H9 (cell line): ENCODE results near the gene SOX8. TPM values are rescaled to one million over a fixed set of nuclear protein-coding genes. Genes with fewer than 3 reads are reported as not detected.

Experiments
- DNase-seq: peaks from one replicate; pipeline ENCODE4 v3.0.0-alpha.2; 2017
- H2AFZ ChIP-seq: one replicate; pipeline ENCODE4 v1.6.1; 2013; ENCODE audit warnings: mild to moderate bottlenecking, low read length, control low read depth, moderate library complexity
- H2AK5ac ChIP-seq: 2 replicates; pipeline ENCODE4 v1.6.1; 2013; ENCODE audit warnings: low read length, control low read depth, mixed read lengths; ENCODE audit not compliant: insufficient read length
- H2BK120ac ChIP-seq: one replicate; pipeline ENCODE4 v1.6.1; 2013; ENCODE audit warnings: low read depth, mild to moderate bottlenecking, low read length, control low read depth, inconsistent platforms; ENCODE audit not compliant: poor library complexity, severe bottlenecking
- H2BK12ac ChIP-seq: 2 replicates; pipeline ENCODE4 v1.6.1; 2013; ENCODE audit warnings: low read length, control low read depth, mixed read lengths, low read depth; ENCODE audit not compliant: insufficient read length
- H2BK15ac ChIP-seq: 2 replicates; pipeline ENCODE4 v1.6.1; 2013; ENCODE audit warnings: low read depth, low read length, control low read depth
- H2BK20ac ChIP-seq: one replicate; pipeline ENCODE4 v1.6.1; 2013; ENCODE audit warnings: low read depth, mild to moderate bottlenecking, low read length, control low read depth, inconsistent platforms; ENCODE audit not compliant: poor library complexity, severe bottlenecking
- H2BK5ac ChIP-seq: 2 replicates; pipeline ENCODE4 v1.6.1; 2013; ENCODE audit warnings: low read length, control low read depth, mixed read lengths; ENCODE audit not compliant: insufficient read length
- H3K14ac ChIP-seq: 2 replicates; pipeline ENCODE4 v1.6.1; 2013; ENCODE audit warnings: low read length, control low read depth; ENCODE audit not compliant: insufficient read depth
- H3K18ac ChIP-seq: 2 replicates; pipeline ENCODE4 v1.6.1; 2013; ENCODE audit warnings: low read depth, mild to moderate bottlenecking, mixed read lengths, low read length, control low read depth; ENCODE audit not compliant: insufficient read length
- H3K23ac ChIP-seq: 2 replicates; pipeline ENCODE4 v1.6.1; 2013; ENCODE audit warnings: low read length, control low read depth, mixed read lengths, low read depth; ENCODE audit not compliant: insufficient read length
- H3K23me2 ChIP-seq: 2 replicates; pipeline ENCODE4 v1.6.1; 2013; ENCODE audit warnings: low read depth, mild to moderate bottlenecking, mixed read lengths, low read length, control low read depth; ENCODE audit not compliant: insufficient read length, poor library complexity, severe bottlenecking
- H3K27ac ChIP-seq: 2 replicates; pipeline ENCODE4 v1.5.1; 2013; ENCODE audit warnings: low read length, control low read depth, mixed read lengths, low read depth; ENCODE audit not compliant: insufficient read length
- H3K27me3 ChIP-seq: 2 replicates; pipeline ENCODE4 v1.6.1; 2013; ENCODE audit warnings: low read length, control low read depth, inconsistent platforms; ENCODE audit not compliant: insufficient read depth
- H3K4ac ChIP-seq: 2 replicates; pipeline ENCODE4 v1.6.1; 2013; ENCODE audit warnings: low read depth, mild to moderate bottlenecking, control low read depth, inconsistent platforms, low read length, moderate library complexity
- H3K4me1 ChIP-seq: 2 replicates; pipeline ENCODE4 v1.6.1; 2013; ENCODE audit warnings: low read length, control low read depth, inconsistent platforms; ENCODE audit not compliant: insufficient read depth
- H3K4me2 ChIP-seq: 2 replicates; pipeline ENCODE4 v1.6.1; 2013; ENCODE audit warnings: low read length, control low read depth, mixed read lengths; ENCODE audit not compliant: insufficient read length, insufficient read depth
- H3K56ac ChIP-seq: 2 replicates; pipeline ENCODE4 v1.6.1; 2013; ENCODE audit warnings: low read depth, mild to moderate bottlenecking, mixed read lengths, low read length, control low read depth; ENCODE audit not compliant: insufficient read length
- H3K79me1 ChIP-seq: 2 replicates; pipeline ENCODE4 v1.6.1; 2013; ENCODE audit warnings: low read depth, mild to moderate bottlenecking, moderate library complexity, low read length, control low read depth, inconsistent platforms; ENCODE audit not compliant: insufficient read depth, poor library complexity, severe bottlenecking
- H3K79me2 ChIP-seq: 2 replicates; pipeline ENCODE4 v1.6.1; 2013; ENCODE audit warnings: low read length, control low read depth, inconsistent platforms; ENCODE audit not compliant: insufficient read depth
- H3K9ac ChIP-seq: 2 replicates; pipeline ENCODE4 v1.6.1; 2013; ENCODE audit warnings: low read length, control low read depth, mixed read lengths; ENCODE audit not compliant: insufficient read length; ENCODE audit errors: extremely low read depth
- H3K9me3 ChIP-seq: one replicate; pipeline ENCODE4 v1.6.1; 2013; ENCODE audit warnings: low read depth, low read length, inconsistent platforms; ENCODE audit not compliant: control insufficient read depth
- H3T11ph ChIP-seq: one replicate; pipeline ENCODE4 v1.6.1; 2013; ENCODE audit warnings: mild to moderate bottlenecking, low read length, control low read depth, inconsistent platforms
- H4K20me1 ChIP-seq: one replicate; pipeline ENCODE4 v1.6.1; 2013; ENCODE audit not compliant: control insufficient read depth, insufficient read length, insufficient read depth
- H4K5ac ChIP-seq: 2 replicates; pipeline ENCODE4 v1.6.1; 2013; ENCODE audit warnings: low read depth, mild to moderate bottlenecking, mixed read lengths, low read length, control low read depth; ENCODE audit not compliant: insufficient read length
- H4K8ac ChIP-seq: replicated peaks from 2 replicates; pipeline ENCODE4 v1.6.1; 2013; ENCODE audit warnings: low read length, control low read depth, mixed read lengths, low read depth; ENCODE audit not compliant: insufficient read length
- H4K91ac ChIP-seq: 2 replicates; pipeline ENCODE4 v1.6.1; 2013; ENCODE audit warnings: low read depth, mild to moderate bottlenecking, moderate library complexity, mixed read lengths, low read length, control low read depth; ENCODE audit not compliant: insufficient read length
- H3K27ac Mint-ChIP-seq, 3 experiments: 2 replicates in 2 of 3; 3 replicates in 1 of 3; pipeline ENCODE4 v1.8.0; 2020 to 2021; ENCODE audit warnings: mixed read lengths in 3 of 3, mild to moderate bottlenecking in 1 of 3, moderate library complexity in 1 of 3
- H3K27me3 Mint-ChIP-seq: 2 replicates; pipeline ENCODE4 v1.8.0; 2021; ENCODE audit warnings: low read depth, mild to moderate bottlenecking, moderate library complexity, mixed read lengths
- H3K36me3 Mint-ChIP-seq, 3 experiments: 2 replicates in 2 of 3; 3 replicates in 1 of 3; pipeline ENCODE4 v1.8.0; 2020 to 2021; ENCODE audit warnings: low read depth in 3 of 3, mixed read lengths in 3 of 3; ENCODE audit not compliant: insufficient read depth in 1 of 3
- H3K4me1 Mint-ChIP-seq, 2 experiments: 2 replicates each; pipeline ENCODE4 v1.8.0; 2020; ENCODE audit warnings: mixed read lengths in 2 of 2
- H3K4me3 Mint-ChIP-seq, 2 experiments: 2 replicates in 1 of 2; 3 replicates in 1 of 2; pipeline ENCODE4 v1.8.0; 2020 to 2021; ENCODE audit warnings: mild to moderate bottlenecking in 2 of 2, mixed read lengths in 2 of 2, moderate library complexity in 1 of 2
- H3K9me3 Mint-ChIP-seq, 2 experiments: 2 replicates in 1 of 2; 3 replicates in 1 of 2; pipeline ENCODE4 v1.8.0; 2020; ENCODE audit warnings: mild to moderate bottlenecking in 2 of 2, mixed read lengths in 2 of 2, moderate library complexity in 1 of 2
- CTCF ChIP-seq: fragments of 200-600 bp; sonication (generic); conservative IDR thresholded peaks from 3 replicates; pipeline ENCODE4 v1.8.0; 2021; ENCODE audit warnings: antibody characterized with exemption, mild to moderate bottlenecking
- WGBS: extraction: QIAGEN DNeasy Blood & Tissue Kit; methylation state at CpG from one replicate; pipeline ENCODE4 v1.1.7; 2013; ENCODE audit warnings: missing lambda C conversion rate, low lambda C conversion rate, mixed read lengths; ENCODE audit not compliant: insufficient read length; ENCODE audit errors: extremely low coverage; 5-methylcytosine and 5-hydroxymethylcytosine counted together
- total RNA-seq: library from RNA; stranded (reverse); gene quantifications from 2 replicates; pipeline ENCODE4 v1.2.1, GENCODE V29; 2021

Gene SOX8
- total RNA-seq, 1 experiment from 2014 or later = 8.9 TPM

GRCh38 chr16:1010815-1011214 is 29.2 kb downstream of the SOX8 start:
- no peak overlapping the region for H3K4me2 ChIP-seq
- TF ChIP-seq CTCF = no peak
- no peaks in the 10 kb centered on the region for H3K23me2 ChIP-seq

More at GRCh38 chr16:1010815-1011214, 29.2 kb downstream of the SOX8 start:
- Histone ChIP-seq H4K20me1 (no peaks in the 10 kb centered on the region), H2BK120ac (no peak overlapping the region), H3K27ac (no peak overlapping the region), H2BK15ac (no peak overlapping the region), H4K8ac (no peak overlapping the region), H2BK5ac (no peak overlapping the region), H3K4me1 (no peaks in the 10 kb centered on the region), H3K27me3 (no peaks in the 10 kb centered on the region), H3K9ac (no peak overlapping the region), H3K79me1 (no peaks in the 10 kb centered on the region), H3K23ac (no peak overlapping the region), H3K14ac (no peak overlapping the region; the same call in 1 of the 2 replicates), H3K4ac (no peak overlapping the region), H2BK20ac (no peak overlapping the region), H3K56ac (no peak overlapping the region), H2BK12ac (no peak overlapping the region), H3K79me2 (no peaks in the 10 kb centered on the region), H2AFZ (no peak overlapping the region), H4K91ac (no peak overlapping the region), H3K18ac (no peak overlapping the region), H3K9me3 (no peaks in the 10 kb centered on the region), H4K5ac (no peak overlapping the region), H3T11ph (no peak overlapping the region), H2AK5ac (no peak overlapping the region)
- H3K36me3 Mint-ChIP-seq = no peaks in the 10 kb centered on the region
- H3K4me3 Mint-ChIP-seq = no peak overlapping the region
- no peak for DNase-seq
- H3K9me3 Mint-ChIP-seq = no peaks in the 10 kb centered on the region
- peaks cover 0 to 3% of the 10 kb centered on the region in 2 experiments; a peak in 1 of 4 replicates for H3K4me1 Mint-ChIP-seq
- H3K27me3 Mint-ChIP-seq = peaks cover 4% of the 10 kb centered on the region; the same call in 1 of the 2 replicates
- no CpG with 5 or more reads among the region's 16 CpGs for WGBS
- H3K27ac Mint-ChIP-seq = no peak overlapping the region
